NCI-H1436 (cell line): Measurements from ENCODE around the gene TRPM1.

Experiments
- DNase-seq: peaks from one replicate; lab custom pipeline; 2025; lab: John Stamatoyannopoulos, UW

Gene TRPM1

DNA sequence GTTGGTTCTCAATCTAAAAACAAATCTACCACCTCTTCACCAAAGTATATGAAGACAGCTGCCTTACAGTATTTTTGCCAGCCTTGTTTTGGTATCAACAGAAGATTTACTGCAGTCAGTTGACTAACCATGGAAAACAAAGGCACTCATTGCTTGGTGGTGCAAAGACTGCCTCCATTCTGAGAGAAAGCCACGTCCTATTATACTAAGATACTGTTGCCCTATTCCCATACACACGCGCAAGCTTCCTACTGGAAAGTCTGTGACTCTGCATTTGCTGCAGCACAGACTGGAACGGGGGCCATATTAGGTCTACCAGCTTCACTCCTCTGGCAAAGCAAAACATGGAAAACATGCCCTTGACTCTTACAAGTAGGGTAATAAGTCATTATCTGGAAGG lies 128.1 kb downstream of the TRPM1 start:
- DNase-seq: no peak

DNA sequence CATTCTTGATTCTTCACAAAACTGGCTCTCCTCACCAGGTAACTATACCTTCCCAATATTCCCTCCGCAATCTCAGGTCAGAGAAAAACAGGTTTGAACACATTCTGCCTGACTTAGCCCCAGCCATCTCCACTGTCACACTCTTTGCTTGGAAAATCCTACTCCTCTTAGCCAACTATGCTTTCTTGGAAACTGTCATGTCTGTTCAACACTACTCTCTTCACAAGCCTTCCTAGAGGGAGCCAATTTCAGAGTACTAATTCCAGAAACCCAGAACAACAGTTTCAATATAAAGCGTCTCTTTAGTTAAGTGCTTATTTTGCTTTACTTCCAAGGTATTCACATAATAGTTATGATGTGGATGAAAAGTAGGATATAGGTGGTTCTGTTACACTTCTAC lies 131.8 kb downstream of the TRPM1 start:
- no peak for DNase-seq

DNA sequence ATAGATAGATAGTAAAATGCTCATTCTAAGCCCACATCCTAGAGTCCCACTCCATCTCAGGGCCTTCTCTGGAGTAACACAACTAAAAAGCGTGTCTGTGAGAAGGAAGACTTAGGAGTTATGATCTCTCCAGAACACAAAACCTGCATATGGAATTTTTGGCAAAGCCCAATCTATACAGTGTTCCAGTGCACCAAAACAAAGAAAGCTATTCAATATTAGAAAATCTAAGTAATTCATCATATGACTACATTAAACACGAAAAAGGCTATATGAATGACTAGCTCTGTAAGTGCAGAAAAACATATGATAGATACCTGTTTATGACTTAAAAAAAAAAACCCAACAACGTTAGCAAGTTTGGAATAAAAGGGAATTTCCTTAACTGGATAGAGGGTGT lies 137.8 kb downstream of the TRPM1 start:
- DNase-seq: no peak

DNA sequence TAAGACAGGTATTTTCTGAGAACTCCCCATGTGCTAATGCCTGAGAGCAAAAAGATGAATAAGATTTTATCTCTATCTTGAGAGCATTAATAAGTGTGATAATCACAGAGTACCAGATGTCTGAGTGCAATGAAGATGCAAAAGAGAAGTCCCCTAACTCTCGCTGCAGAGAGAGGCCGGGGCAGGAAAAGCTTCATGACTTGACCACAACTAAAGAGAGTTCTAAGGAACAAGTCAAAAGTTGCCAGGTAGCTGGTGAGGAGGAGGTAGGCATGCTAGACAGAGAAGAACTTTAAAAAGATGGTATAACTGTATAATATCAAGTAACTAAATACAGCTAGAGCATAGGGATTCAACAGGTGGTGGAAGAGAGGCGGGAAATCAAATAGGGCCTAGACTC lies 138.9 kb downstream of the TRPM1 start:
- no peak for DNase-seq

DNA sequence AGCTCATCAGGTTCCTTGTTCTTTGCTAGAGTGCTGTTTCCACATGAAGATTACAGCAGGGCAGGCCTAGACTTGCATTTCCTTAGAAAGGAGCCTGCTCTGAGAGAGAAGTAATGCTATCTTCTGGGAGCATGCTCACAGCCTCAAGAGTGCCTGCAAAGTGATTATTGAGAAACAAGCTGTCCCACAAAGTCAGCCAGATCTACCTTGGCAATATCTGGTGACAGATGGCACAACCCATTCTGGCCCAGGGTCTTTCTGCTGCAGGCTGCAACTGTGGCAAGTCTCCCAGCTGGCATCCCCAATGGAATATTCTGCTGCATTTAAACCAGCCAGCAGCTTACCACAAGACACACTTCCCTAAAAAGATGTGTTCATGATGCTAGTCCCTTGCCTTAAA lies 139.4 kb downstream of the TRPM1 start:
- DNase-seq: no peak

DNA sequence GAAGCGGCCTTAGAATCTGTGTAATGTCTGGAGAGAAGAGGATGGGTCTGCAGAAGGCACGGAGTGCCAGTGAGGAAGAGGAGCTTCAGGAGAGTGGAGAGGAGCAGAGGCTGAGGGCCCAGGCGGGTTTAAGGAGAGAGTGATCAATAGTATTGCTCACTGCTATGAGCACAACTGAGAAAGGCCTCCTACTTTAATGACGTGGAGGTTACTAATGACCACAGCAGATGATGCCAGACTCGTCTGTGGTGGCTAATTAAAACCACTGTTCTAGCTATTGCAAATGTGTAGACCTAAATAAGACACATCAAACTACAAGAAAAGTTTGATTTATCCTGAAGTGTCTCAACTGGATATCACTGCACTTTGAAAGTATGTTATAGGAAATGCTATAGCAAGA lies 143.3 kb downstream of the TRPM1 start:
- DNase-seq: no peak

DNA sequence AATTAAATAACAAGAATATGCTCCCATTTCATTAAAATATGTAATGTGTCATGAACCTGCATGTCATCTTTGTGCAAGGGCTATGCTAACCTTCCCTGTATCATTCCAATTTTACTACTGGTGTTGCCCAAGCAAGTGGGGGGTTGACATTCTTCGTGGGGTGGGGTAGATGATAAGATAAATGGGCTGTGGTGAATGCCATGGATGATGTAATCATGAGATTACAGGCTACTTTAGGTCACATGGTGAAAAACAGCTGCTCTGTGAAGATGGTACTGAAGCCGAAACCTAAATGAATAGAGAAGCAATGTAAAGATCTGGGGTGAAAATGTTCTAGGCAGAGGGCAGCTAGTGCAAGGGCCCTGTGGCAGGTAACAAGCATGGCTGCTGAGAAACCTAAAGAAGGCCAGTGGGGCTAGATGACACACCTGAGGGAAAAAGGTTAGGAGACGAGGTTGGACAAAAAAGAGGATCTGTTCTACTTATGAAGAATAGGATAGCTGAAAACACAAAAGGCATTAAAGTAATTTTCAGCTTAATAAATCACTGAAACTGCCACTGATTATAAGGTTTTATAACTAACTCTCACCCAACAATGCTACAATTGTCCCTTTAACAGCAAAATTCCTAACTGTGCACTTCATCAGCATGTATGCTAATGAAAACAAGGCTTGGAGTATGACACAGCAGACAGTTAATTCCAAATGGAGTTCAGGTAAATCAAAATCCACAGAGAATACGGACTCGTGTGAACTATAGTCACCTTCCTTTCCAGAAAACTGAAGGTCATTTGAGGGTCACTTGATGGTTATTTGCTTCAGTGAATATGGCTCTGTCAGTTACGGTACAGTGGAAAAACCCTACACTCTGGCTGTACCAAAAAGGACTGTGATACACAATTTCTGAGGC lies 145.1 kb downstream of the TRPM1 start:
- no peak for DNase-seq

DNA sequence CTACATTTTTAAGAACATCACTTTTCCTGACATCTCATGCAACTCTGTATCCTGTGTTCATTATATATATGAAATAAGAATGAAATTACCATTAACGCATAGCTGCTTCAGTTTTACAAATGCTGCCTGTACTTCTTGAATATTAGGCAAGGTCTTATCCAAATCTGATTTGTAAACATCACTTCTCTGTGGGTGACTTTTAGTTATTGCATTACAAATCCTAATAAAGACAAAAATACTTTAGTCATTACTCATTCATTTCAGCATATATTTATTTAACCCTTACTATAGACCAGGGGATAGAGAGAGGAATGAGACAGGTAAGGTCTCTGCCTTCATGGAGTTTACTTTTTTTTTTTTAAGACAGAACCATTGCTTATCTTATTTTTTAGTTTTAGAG lies 146.9 kb downstream of the TRPM1 start:
- DNase-seq: no peak

DNA sequence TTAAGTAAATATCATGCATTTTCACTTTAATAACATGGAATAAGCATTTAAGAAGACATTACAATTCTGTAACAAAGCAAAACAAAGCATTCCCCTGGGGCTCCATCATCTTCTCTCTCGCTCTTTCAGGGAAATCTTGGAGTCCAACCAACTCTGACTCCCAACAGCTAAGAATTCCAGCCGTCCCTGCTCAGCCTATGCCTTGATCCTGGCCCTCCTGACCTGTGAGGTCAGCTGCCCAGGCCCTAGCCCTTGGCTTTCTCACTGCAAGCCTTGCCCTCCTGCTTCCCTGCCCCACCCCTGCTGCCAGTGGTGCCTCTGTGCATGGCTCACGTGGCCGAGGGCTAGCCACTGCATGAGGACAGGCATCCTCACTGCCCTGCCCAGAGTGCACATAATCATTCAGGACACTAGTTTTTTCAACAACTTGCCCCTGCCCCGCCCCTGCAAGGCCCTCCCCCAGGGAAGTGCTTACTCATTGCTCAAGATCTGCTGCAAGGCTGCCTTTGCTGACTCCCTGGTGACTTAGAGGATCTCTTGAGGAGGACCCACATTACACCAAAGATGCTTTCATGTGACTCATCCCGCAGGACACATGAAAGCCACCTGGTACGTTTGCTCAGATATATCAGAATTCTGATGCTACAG lies 147.7 kb downstream of the TRPM1 start:
- no peak for DNase-seq

DNA sequence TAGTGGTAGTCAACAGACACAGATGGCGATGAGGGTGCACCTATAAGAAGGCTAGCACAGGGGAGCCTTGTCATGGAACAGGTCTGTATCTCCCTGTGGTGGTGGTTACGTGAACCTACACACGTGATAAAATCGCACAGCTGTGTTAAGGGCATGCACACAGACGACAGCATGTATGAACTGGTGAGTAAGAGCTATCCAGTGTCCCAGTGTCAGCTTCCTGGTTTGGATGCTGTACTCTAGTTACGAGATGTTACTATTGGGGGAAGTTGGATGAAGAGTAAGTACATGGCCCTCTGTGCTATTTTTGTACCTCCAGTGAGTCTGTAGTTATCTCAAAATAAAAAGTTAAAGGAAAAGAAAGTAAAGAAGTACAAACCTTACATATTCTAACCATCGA lies 148.3 kb downstream of the TRPM1 start:
- no peak for DNase-seq
